ENCODE results near the gene TRAPPC12.
"Not testable (repeated sequence)": the region's sequence is repeated elsewhere in the genome, so short reads cannot be mapped to it uniquely, and the experiment has no call there.

The TRAPPC12 gene

GRCh38 chr2:3430172-3430571 is 50.7 kb downstream of the TRAPPC12 start:
- no peak for DNase-seq
- intact Hi-C loops (cut with DNase I) = no loop called here

GRCh38 chr2:3430740-3431490 is 51.4 kb downstream of the TRAPPC12 start:
- intact Hi-C loops (cut with DNase I) = no loop called here
- no peak for DNase-seq

GRCh38 chr2:3432067-3432466 is 52.6 kb downstream of the TRAPPC12 start:
- DNase-seq = no peak
- intact Hi-C loops (cut with DNase I) = no loop called here

DNA sequence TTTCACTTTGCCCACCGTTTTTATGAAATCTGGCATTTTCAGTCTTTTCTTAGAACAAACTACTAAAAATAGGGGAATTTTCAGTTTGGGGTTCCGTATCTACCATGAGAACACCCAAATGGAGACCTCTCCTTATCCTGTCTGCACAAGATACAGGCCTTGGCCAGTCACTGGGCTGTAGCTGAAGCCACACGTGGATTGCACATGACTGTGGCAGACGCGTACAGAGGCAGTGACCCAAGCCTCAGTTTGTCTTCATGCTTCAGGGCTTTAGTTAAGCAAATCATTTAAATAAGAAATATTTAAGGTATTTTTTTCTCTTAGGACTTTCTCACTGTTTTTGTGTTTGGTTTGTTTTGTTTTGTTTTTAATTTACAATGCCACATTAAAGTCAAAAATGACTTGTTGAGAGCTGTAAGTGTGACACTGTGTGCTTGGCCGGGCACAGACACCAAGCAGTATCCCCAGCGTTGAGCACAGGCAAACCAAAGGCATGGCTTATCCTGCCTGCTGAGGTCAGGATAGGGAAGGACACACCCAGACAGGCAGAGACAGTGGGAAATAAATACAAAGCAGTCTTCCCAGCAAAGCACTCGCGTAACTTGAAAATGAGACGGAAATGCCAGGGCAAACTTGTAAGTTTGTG is 53.3 kb downstream of the TRAPPC12 start:
- intact Hi-C loops (cut with DNase I) = no loop called here
- DNase-seq = peak in 2 of 10 donors; percentile 55 to 80

- peak in 2 of 10 donors; percentile 50 to 86 for DNase-seq
- intact Hi-C loops (cut with DNase I) = no loop called here
Observed at GRCh38 chr2:3433339-3433699, 53.8 kb downstream of the TRAPPC12 start.

DNA sequence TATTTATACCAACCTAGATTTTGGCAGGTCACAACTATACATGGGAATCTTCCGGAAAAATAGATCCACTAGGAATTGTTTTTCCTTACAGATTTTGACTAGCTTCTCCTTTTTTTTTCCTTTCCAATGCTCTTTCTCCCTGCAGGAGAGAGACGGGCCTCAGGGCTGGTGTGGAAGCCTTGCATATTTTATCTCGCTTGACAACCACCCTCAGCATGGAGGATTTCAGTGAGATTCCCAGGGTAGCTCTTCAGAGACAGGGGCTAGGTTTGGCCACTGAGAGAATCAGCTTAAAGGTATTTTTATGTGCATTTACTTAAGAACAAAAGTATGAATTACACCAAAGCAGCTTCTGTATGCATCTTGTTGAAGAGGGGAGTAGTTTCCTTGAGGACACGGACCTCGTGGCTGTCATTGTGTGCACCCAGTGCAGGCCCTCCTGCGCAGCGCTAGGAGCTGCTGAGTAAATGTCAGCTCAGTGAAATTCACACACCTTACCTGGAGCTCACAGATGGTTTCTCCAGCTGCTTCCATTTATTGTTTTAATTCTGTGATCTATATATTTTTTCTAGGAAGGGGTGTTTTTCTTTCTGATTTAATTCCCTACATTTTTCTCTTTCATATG is 54.4 kb downstream of the TRAPPC12 start:
- peak in 2 of 10 donors; percentile 73 to 82 for DNase-seq
- intact Hi-C loops (cut with DNase I) = no loop called here

DNA sequence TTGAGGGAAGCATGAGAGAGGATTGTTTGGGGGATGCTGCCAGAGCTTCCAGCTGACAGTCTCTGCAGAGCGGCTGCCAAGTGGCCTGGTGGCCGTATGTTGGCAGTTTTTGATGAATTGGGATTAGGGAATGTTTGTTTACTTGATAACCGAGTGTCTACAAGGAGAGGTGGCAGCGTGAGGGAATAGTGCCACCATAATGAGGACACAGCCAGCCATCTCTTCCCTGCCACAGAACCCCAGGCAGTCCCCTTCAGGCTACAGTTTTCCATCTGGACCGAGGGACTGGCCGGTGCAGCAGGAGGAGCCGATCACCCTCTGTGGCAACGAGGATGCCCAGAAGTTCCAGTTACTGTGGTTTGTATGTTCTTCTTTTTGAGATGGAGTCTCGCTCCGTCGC is 55.2 kb downstream of the TRAPPC12 start:
- intact Hi-C loops (cut with DNase I) = no loop called here
- DNase-seq = peak in 2 of 10 donors; percentile 55 to 67

- DNase-seq = no peak
- intact Hi-C loops (cut with DNase I) = no loop called here
Observed at GRCh38 chr2:3435445-3435844, 56.0 kb downstream of the TRAPPC12 start.

- DNase-seq = no peak
- intact Hi-C loops (cut with DNase I) = no loop called here
Observed at GRCh38 chr2:3440477-3440876, 61.0 kb downstream of the TRAPPC12 start.

DNA sequence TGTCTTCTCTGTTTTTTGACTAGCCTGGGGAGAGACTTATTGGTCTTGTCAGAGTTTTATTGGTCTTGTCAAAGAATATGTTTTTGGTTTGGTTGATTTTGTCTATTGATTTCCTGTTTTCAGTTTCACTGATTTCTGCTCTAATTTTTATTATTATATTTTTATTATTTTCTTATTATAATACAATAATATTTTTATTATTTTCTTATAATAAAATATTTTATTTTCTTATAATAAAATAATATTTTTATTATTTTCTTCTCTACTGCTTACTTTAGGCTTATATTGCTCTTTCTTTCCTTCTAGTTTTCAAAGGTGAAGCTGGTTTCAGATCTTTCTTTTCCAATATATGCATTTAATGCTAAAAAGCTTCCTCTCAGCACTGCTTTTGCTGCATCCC is 62.0 kb downstream of the TRAPPC12 start:
- no peak for DNase-seq
- intact Hi-C loops (cut with DNase I) = no loop called here

- intact Hi-C loops (cut with DNase I) = no loop called here
Observed at GRCh38 chr2:3442185-3442584, 62.7 kb downstream of the TRAPPC12 start.

GRCh38 chr2:3443083-3443482 is 63.6 kb downstream of the TRAPPC12 start:
- peak in 1 of 10 donors; percentile 74 for DNase-seq
- intact Hi-C loops (cut with DNase I) = no loop called here

More at GRCh38 chr2:3442185-3442584, 62.7 kb downstream of the TRAPPC12 start:
- DNase-seq = no peak

DNA sequence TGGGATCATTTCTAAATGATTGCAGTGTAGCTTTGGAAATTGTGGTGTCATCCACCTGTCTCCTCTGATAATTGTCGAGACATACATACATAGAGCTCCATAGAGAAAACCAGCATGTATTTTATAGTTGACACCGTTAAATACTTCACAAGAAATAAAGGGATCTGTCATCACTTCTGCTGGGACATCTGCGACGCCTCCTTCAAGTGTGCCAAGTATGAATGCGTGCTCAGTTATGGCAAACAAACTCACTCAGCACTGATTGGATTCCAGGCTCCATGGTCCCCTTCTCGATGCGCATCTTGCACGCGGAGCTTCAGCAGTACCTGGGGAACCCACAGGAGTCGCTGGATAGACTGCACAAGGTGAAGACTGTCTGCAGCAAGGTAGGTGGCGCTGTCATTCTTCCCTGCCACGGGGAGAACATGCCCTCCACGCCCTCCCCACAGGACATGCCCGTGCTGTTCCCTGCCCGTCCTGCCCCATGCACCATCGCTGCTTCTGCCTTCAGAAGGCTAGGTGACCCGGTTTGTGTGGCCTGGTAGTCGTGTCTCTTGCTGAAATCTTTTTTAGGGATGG is 64.1 kb downstream of the TRAPPC12 start:
- DNase-seq = peak in 3 of 10 donors; percentile 12 to 76 (median 51)
- intact Hi-C loops (cut with DNase I) = no loop called here

GRCh38 chr2:3445891-3446290 is 66.4 kb downstream of the TRAPPC12 start:
- DNase-seq = peak in 1 of 10 donors; percentile 31
- intact Hi-C loops (cut with DNase I) = no loop called here

DNA sequence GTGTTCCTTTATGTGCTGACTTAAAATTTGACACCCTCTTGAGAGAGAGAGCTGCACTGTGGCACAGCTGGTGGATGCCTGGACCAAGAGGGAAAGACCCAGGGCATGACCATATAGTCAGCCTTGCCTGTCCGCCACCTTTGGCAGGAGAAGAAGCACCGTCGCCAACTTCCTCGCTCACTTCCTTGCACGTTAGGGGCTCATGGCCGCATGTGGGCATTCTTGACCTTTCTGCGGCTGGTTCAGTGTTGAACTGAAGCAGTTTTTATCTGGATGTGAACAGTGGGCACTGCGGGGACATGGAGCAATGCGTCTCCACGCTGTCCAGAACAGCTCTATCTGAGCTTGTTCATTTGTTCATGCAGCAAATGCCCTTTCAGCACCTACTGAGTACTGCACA is 66.9 kb downstream of the TRAPPC12 start:
- intact Hi-C loops (cut with DNase I) = no loop called here
- peak in 2 of 10 donors; percentile 43 to 51 for DNase-seq

- intact Hi-C loops (cut with DNase I); DNase-seq: not testable (repeated sequence)
Observed at GRCh38 chr2:3447186-3447585, 67.7 kb downstream of the TRAPPC12 start.

- peak in 2 of 10 donors; percentile 76 for DNase-seq
- intact Hi-C loops (cut with DNase I) = no loop called here
Observed at GRCh38 chr2:3447789-3448317, 68.4 kb downstream of the TRAPPC12 start.

- intact Hi-C loops (cut with DNase I) = not testable (repeated sequence)
- peak in 2 of 10 donors; percentile 43 to 55 for DNase-seq
Observed at GRCh38 chr2:3448441-3448911, 69.0 kb downstream of the TRAPPC12 start.

GRCh38 chr2:3449086-3449485 is 69.6 kb downstream of the TRAPPC12 start:
- intact Hi-C loops (cut with DNase I) = no loop called here
- peak in 2 of 10 donors; percentile 52 to 76 for DNase-seq

- peak in 1 of 10 donors; percentile 67 for DNase-seq
- intact Hi-C loops (cut with DNase I) = no loop called here
Observed at GRCh38 chr2:3449936-3450335, 70.4 kb downstream of the TRAPPC12 start.

Measured in posterior cingulate gyrus (tissue), 11 donors.